ENCODE measurements around the gene OSBPL1A. TPM values are rescaled to one million over a fixed set of nuclear protein-coding genes. Genes with fewer than 3 reads are reported as not detected.
"Not testable (repeated sequence)": the region's sequence is repeated elsewhere in the genome, so short reads cannot be mapped to it uniquely, and the experiment has no call there.

The OSBPL1A gene
- total RNA-seq, 4 donors from 2014 or later: 19.1 to 46.7 (median 24.8) TPM

DNA sequence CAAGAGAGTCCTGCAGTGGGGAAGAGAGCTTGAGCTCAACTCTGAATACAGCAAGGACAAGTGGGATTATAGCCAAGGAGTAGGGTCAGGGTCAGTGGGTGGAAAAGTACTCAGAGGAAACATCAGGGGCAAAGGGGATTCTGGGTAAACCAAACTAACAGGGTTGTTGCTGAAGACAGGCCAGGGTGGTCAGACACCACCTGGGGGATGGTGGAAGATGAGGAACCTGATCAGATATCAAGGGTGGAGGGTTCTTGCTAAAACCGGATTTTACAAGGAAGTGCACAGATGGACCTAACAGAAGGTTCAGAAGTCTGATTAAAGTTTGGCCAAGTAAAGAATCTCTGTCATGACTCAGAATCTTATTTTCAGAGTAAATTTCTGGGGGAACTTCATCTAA is 16.5 kb downstream of the OSBPL1A start:
- WGBS, 2 donors: 89 to 93% methylated on average over 1 of the region's 1 CpG
- no peak for TF ChIP-seq POLR2A (IDR thresholded peaks at IDR 0.05)
- TF ChIP-seq, protein P1, sequence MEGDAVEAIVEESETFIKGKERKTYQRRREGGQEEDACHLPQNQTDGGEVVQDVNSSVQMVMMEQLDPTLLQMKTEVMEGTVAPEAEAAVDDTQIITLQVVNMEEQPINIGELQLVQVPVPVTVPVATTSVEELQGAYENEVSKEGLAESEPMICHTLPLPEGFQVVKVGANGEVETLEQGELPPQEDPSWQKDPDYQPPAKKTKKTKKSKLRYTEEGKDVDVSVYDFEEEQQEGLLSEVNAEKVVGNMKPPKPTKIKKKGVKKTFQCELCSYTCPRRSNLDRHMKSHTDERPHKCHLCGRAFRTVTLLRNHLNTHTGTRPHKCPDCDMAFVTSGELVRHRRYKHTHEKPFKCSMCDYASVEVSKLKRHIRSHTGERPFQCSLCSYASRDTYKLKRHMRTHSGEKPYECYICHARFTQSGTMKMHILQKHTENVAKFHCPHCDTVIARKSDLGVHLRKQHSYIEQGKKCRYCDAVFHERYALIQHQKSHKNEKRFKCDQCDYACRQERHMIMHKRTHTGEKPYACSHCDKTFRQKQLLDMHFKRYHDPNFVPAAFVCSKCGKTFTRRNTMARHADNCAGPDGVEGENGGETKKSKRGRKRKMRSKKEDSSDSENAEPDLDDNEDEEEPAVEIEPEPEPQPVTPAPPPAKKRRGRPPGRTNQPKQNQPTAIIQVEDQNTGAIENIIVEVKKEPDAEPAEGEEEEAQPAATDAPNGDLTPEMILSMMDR (IDR thresholded peaks at IDR 0.05): no peak
- intact Hi-C loops (cut with DNase I; ENCODE audit: low total_unique reads): no loop called here
- no peak overlapping the region for H3K4me3 ChIP-seq (ENCODE audit: low read depth, poor library complexity, severe bottlenecking)
- DNase-seq (ENCODE audit: low spot score in 2 of 2): no peak

DNA sequence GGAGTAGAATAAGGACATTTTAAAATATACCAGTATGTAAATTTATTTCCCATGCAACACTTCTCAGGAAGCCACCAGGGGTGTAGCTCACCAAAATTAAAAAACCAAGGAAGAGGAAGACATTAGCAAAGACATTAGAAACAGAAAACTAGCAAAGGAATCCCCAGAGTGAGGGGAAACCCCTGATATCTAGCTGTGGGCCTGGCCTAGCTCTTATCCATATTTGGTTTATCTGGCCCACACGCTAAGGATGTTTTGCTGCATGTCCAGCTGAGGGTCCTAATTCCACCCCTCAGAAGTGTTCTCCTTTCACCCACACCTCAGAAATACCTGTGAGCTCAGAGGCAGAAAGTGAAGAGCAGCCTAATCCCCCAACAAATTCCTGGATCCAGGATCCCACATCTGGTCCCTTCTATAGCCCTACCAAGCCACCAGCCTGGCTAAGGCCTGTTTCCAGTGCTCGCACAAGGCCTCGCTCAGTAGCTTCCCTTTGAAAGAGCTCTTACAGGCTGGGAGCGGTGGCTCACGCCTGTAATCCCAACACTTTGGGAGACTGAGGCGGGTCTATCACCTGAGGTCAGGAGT is 17.4 kb downstream of the OSBPL1A start:
- 95 to 97% methylated on average over 6 of the region's 6 CpGs for WGBS, 2 donors

DNA sequence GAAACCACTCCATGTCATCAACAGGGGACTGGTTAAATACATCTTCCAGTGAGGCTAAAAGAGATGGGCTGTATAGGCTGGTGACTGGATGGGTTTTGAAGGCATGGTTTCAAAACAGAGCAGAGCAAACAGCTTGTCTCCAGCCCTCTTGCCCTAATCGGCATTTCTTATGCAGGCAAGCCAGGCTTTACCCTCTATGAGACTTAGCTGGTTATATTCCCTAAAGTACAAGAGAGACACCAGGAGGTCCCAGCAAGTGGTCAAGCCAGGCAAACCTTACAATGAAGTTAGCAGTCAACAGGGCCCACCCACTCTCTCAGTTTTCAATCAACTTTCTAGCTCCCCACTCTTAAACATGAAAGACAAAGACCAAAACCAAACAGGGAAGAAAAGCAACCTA is 19.0 kb downstream of the OSBPL1A start:
- DNase-seq (ENCODE audit: low spot score in 2 of 2): no peak
- H3K4me3 ChIP-seq (ENCODE audit: low read depth, poor library complexity, severe bottlenecking): no peak overlapping the region
- intact Hi-C loops (cut with DNase I; ENCODE audit: low total_unique reads): no loop called here
- 88 to 92% methylated on average over 1 of the region's 1 CpG for WGBS, 2 donors
- TF ChIP-seq, protein P1 (IDR thresholded peaks at IDR 0.05): no peak
- TF ChIP-seq POLR2A (IDR thresholded peaks at IDR 0.05): no peak

More for the DNA sequence above, 17.4 kb downstream of the OSBPL1A start:
- intact Hi-C loops (cut with DNase I; ENCODE audit: low total_unique reads): no loop called here
- TF ChIP-seq, protein P1 (IDR thresholded peaks at IDR 0.05): no peak
- TF ChIP-seq POLR2A (IDR thresholded peaks at IDR 0.05): no peak
- no peak for DNase-seq (ENCODE audit: low spot score in 2 of 2)
- no peak overlapping the region for H3K4me3 ChIP-seq (ENCODE audit: low read depth, poor library complexity, severe bottlenecking)

DNA sequence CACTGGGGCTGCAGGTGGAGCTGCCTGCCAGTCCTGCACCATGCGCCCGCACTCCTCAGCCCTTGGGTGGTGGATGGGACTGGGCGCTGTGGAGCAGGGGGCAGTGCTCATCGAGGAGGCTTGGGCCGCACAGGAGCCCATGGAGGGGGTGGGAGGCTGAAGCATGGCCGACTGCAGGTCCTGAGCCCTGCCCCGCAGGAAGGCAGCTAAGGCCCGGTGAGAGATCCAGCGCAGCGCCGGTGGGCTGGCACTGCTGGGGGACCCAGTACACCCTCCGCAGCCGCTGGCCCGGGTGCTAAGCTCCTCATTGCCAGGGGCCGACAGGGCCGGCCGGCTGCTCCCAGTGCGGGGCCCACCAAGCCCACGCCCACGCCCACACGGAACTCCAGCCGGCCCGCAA is 21.1 kb downstream of the OSBPL1A start:
- DNase-seq (ENCODE audit: low spot score in 2 of 2); H3K4me3 ChIP-seq (ENCODE audit: low read depth, poor library complexity, severe bottlenecking); intact Hi-C loops (cut with DNase I; ENCODE audit: low total_unique reads): not testable (repeated sequence)
- 98% methylated on average over 12 to 23 of the region's 23 CpGs for WGBS, 2 donors

DNA sequence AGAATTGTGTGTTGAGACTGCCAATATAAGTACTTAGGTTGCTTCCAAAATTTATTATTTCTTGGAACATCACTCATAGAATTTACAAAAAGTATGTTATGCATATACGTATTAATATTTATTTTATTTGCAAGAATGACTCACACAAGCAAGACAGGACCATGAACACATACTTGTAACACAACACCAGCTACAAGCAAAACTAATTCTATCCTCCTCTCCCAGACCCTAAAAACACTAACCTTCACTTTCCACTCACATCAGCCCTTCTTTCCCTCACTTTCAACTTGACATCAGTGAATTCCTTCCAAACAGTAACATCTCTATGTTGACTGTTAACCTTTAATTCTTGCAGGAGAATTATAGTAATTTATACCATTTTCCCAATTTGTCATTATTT is 24.3 kb downstream of the OSBPL1A start:
- H3K4me3 ChIP-seq (ENCODE audit: low read depth, poor library complexity, severe bottlenecking): no peak overlapping the region
- no peak for TF ChIP-seq POLR2A (IDR thresholded peaks at IDR 0.05)
- TF ChIP-seq, protein P1 (IDR thresholded peaks at IDR 0.05): no peak
- intact Hi-C loops (cut with DNase I; ENCODE audit: low total_unique reads): no loop called here
- no peak for DNase-seq (ENCODE audit: low spot score in 2 of 2)
- WGBS, 2 donors: 60 to 63% methylated on average over 1 of the region's 1 CpG

DNA sequence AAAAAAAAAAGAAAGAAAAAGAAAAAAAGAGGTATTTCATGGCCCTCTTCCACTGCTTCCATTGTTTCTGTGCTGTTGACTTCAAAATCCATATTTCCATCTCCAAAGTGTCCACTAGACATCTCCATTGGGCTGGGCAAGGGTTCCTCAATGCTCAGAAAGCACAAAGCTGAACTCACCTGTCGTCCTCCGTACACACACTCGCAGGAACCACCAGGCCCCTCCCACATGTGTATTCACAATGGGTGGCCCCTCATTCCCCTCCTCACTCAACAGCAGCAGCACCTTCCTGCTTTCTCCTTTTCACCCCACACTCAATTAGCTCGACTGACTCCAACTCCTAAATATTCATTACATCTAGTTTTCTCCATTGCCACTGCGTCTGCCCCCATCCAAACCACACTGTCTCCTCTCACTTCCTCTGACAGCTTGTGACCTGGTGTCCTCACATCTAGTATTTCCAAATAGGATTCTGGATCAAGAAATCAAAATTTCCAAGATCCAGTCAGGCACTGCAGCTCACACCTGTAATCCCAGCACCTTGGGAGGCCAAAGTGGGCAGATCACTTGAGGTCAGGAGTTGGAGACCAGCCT is 25.2 kb downstream of the OSBPL1A start:
- intact Hi-C loops (cut with DNase I; ENCODE audit: low total_unique reads): no loop called here
- TF ChIP-seq POLR2A (IDR thresholded peaks at IDR 0.05): no peak
- TF ChIP-seq, protein P1 (IDR thresholded peaks at IDR 0.05): no peak
- DNase-seq (ENCODE audit: low spot score in 2 of 2): no peak
- 92 to 93% methylated on average over 5 of the region's 5 CpGs for WGBS, 2 donors
- H3K4me3 ChIP-seq (ENCODE audit: low read depth, poor library complexity, severe bottlenecking): no peak overlapping the region

Measured in lower leg skin (tissue), 4 donors.